ENCODE measurements around the gene RFNG. TPM values are rescaled to one million over a fixed set of nuclear protein-coding genes. Genes with fewer than 3 reads are reported as not detected.

Gene RFNG
- total and polyA plus RNA-seq, 8 donors: 29.3 to 52.7 (median 45.5) TPM

DNA sequence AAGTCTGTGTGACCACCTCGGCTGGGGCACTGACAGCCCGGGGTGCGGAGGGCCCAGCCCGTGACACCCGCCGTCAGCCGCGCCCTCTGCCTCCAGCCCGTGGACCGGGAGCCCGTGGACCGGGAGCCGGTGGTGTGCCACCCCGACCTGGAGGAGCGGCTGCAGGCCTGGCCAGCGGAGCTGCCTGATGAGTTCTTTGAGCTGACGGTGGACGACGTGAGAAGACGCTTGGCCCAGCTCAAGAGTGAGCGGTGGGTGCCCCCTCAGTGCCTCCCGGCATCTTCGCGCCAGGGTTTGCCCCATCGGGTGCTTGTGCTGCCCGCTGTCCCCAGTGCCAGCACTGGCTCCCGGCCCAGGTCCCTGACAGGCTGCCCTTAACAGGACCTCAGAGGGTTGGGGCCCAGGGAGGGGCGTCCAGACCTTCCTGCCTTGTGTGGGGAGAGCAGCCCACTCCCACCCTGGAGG is 42.6 kb downstream of the RFNG start:
- Histone ChIP-seq H3K27ac (no peak overlapping the region), H3K27me3 (no peaks in the 10 kb centered on the region)

DNA sequence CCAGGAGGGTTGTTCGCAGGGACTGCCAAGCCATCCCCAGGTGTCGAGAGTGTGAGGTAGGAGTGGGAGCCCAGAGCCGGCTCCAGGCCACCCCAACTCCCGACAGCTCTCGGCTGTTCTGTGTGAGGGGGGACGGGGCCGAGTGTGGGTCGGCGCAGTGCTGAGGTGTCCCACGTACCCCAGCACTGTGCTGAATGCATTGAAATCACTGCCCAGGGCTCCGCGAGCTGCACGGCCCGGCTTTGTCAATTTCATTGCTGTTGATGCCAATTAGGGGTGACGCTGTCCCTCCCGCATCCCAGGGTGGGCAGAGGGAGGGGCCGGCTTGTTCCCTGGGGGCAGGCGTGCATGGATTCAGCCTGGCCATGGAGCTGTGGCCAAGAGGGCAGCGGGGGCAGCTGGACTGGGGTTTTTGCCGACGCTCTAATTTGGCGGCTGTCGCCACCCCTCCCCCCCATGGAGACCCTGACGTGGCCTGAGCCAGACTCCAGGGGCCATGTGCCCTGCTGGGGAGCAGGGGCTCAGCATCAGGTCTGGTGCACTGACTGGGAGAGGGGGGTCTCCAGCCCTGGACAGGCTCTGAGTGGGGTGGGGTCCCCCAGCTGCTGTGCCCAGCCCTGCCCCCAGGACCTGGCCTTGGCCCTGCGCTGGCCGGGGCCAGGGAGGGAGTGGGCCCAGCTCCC is 43.2 kb downstream of the RFNG start:
- no peak overlapping the region for H3K27ac ChIP-seq
- ATAC-seq (no peak), DNase-seq (no peak)
- H3K36me3 ChIP-seq: peaks cover 0 to 13% of the 10 kb centered on the region in 2 donors
- intact Hi-C loops (cut with DNase I): no loop called here
- no peak overlapping the region for H3K4me3 ChIP-seq
- H3K9me3 ChIP-seq: no peaks in the 10 kb centered on the region
- TF ChIP-seq, protein P1, sequence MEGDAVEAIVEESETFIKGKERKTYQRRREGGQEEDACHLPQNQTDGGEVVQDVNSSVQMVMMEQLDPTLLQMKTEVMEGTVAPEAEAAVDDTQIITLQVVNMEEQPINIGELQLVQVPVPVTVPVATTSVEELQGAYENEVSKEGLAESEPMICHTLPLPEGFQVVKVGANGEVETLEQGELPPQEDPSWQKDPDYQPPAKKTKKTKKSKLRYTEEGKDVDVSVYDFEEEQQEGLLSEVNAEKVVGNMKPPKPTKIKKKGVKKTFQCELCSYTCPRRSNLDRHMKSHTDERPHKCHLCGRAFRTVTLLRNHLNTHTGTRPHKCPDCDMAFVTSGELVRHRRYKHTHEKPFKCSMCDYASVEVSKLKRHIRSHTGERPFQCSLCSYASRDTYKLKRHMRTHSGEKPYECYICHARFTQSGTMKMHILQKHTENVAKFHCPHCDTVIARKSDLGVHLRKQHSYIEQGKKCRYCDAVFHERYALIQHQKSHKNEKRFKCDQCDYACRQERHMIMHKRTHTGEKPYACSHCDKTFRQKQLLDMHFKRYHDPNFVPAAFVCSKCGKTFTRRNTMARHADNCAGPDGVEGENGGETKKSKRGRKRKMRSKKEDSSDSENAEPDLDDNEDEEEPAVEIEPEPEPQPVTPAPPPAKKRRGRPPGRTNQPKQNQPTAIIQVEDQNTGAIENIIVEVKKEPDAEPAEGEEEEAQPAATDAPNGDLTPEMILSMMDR (IDR thresholded peaks at IDR 0.05): no peak
- no peaks in the 10 kb centered on the region for H3K27me3 ChIP-seq
- H3K4me1 ChIP-seq: peaks cover 0 to 7% of the 10 kb centered on the region in 2 donors

More for the DNA sequence above, 42.6 kb downstream of the RFNG start:
- no peak overlapping the region for H3K4me3 ChIP-seq
- H3K36me3 ChIP-seq: peaks cover 0 to 13% of the 10 kb centered on the region in 2 donors
- ATAC-seq (no peak), DNase-seq (no peak)
- H3K9me3 ChIP-seq: no peaks in the 10 kb centered on the region
- TF ChIP-seq, protein P1 (IDR thresholded peaks at IDR 0.05): no peak
- H3K4me1 ChIP-seq: peaks cover 0 to 11% of the 10 kb centered on the region in 2 donors
- intact Hi-C loops (cut with DNase I): no loop called here

DNA sequence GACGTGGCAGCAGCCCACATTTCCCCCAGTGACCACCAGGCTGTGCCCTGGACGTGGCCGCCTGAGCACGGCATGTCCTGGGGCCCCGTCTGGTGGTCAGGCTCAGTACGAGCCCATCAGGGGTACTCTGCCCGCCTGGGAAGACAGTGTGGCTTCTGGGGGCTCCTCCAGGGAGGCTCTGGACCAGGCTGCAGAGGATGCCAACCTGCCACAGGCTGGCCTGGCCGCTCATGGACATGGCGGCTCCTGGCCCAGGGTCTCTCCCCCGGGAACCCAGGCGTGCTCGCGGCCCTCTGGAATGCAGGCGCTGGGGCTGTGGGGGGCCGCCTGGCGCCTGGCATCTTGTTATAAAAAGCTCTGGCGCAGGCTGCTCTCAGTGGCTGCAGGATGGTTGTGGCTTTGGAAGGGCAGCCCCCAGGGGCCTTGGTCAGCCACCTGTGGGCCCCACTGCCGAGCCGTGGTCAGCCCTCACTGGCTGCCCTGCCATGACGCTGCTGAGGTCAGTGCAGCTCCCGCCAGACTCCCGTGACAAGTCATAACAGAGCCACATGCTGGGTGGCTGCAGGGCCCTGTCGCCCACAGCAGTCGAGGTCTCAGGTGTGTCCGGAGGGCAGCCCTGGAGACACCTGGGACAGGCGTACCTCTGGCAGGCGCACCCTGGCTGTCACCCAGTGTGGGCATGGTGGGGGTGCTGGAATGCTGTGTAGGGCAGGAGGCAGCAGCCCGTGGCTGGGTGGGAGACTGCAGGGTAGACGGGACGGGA is 43.9 kb downstream of the RFNG start:
- TF ChIP-seq, protein P1 (IDR thresholded peaks at IDR 0.05): no peak
- Histone ChIP-seq H3K4me3 (no peak overlapping the region), H3K4me1 (no peaks in the 10 kb centered on the region), H3K9me3 (no peaks in the 10 kb centered on the region), H3K27ac (no peak overlapping the region), H3K36me3 (peaks cover 0 to 13% of the 10 kb centered on the region in 2 donors), H3K27me3 (no peaks in the 10 kb centered on the region)
- no peak for DNase-seq
- no peak for ATAC-seq
- intact Hi-C loops (cut with DNase I): no loop called here

DNA sequence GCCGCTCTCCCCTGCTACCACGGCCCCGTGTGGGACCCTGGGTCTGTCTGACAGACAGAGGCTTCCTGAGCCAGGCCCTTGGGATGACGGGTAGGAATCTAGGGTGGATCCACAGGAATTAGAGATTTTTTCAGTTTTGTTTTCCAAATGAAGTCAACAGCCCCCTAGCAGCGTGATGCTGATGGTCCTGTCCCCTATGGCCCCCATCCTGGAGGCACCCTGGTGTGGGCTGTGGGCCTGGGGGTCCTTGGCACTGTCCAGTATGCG is 44.5 kb downstream of the RFNG start:
- TF ChIP-seq, protein P1 (IDR thresholded peaks at IDR 0.05): no peak
- H3K27ac ChIP-seq: no peak overlapping the region
- intact Hi-C loops (cut with DNase I): no loop called here
- H3K4me3 ChIP-seq: no peak overlapping the region
- H3K9me3 ChIP-seq: no peaks in the 10 kb centered on the region
- H3K4me1 ChIP-seq: no peaks in the 10 kb centered on the region
- ATAC-seq: no peak
- DNase-seq: no peak
- no peaks in the 10 kb centered on the region for H3K27me3 ChIP-seq
- H3K36me3 ChIP-seq: peaks cover 0 to 10% of the 10 kb centered on the region in 2 donors

DNA sequence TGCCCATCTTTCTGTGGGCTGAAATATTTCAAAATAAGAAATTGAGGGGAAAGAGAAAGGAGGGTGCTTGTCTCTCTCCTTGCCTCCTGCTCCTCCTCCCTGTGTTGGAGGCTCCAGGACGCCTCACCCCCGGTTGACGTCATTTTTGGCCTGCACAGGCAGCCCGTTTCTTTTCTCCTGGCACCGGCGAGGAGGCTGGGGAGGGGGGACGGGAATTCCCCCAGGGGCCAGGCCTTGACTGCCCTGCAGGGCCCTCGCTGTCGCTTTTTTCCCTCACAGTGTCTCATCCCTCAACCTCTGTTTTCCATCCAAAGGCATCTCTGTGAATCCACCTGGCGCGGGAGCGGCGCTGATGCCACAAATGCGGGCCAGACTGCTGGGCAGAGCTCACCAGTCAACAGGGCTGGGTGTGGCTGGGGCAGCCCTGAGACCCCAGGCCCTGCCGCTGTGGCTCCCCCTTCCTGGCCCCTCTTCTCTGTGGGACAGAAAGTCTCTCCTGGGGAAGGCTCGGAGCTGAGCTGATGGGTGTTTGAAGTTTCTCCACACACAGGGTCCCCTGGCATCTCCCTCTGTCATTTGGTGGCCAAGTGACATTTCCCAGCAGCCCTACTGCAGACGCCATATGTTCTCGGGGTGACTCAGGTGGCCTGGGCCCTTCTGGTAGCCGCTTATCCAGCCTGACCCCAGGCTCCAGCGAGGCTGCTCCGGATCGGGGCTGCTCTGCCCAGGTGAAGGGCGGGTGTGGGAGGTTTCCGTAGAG is 45.0 kb downstream of the RFNG start:
- intact Hi-C loops (cut with DNase I): no loop called here
- Histone ChIP-seq H3K27me3 (no peaks in the 10 kb centered on the region), H3K27ac (no peak overlapping the region), H3K4me1 (no peaks in the 10 kb centered on the region), H3K4me3 (no peak overlapping the region), H3K36me3 (peaks cover 0 to 5% of the 10 kb centered on the region in 2 donors), H3K9me3 (no peaks in the 10 kb centered on the region)
- DNase-seq (no peak), ATAC-seq (no peak)
- TF ChIP-seq, protein P1 (IDR thresholded peaks at IDR 0.05): no peak
